Ishikawa (cell line): ENCODE measurements around the gene USP43.

Experiments used
- CEBPB ChIP-seq: IDR thresholded peaks from 2 replicates; pipeline ENCODE4 v1.6.1; 2012
- CREB1 ChIP-seq: IDR thresholded peaks from 2 replicates; pipeline ENCODE4 v1.6.1; 2012; ENCODE audit warnings: low read depth
- EGR1 ChIP-seq: IDR thresholded peaks from 2 replicates; pipeline ENCODE4 v1.6.1; 2012
- EP300 ChIP-seq: IDR thresholded peaks from 2 replicates; pipeline ENCODE4 v1.6.1; 2012; ENCODE audit warnings: borderline replicate concordance
- FOXM1 ChIP-seq: IDR thresholded peaks from 2 replicates; pipeline ENCODE4 v1.6.1; 2012; ENCODE audit warnings: low read depth, borderline replicate concordance
- MAX ChIP-seq: IDR thresholded peaks from 2 replicates; pipeline ENCODE4 v1.6.1; 2012
- NFIC ChIP-seq: IDR thresholded peaks from 2 replicates; pipeline ENCODE4 v1.6.1; 2012
- RAD21 ChIP-seq: IDR thresholded peaks from 2 replicates; pipeline ENCODE4 v1.6.1; 2012; ENCODE audit warnings: low read depth
- REST ChIP-seq: IDR thresholded peaks from 2 replicates; pipeline ENCODE4 v1.6.1; 2012; ENCODE audit warnings: low read depth, mild to moderate bottlenecking
- TAF1 ChIP-seq: IDR thresholded peaks from 2 replicates; pipeline ENCODE4 v1.6.1; 2012; ENCODE audit warnings: low read depth, mild to moderate bottlenecking
- TCF12 ChIP-seq: IDR thresholded peaks from 2 replicates; pipeline ENCODE4 v1.6.1; 2012; ENCODE audit warnings: low read depth
- TEAD4 ChIP-seq: IDR thresholded peaks from 2 replicates; pipeline ENCODE4 v1.6.1; 2012
- USF1 ChIP-seq: IDR thresholded peaks from 2 replicates; pipeline ENCODE4 v1.6.1; 2012
- YY1 ChIP-seq: IDR thresholded peaks from 2 replicates; pipeline ENCODE4 v1.6.1; 2012; ENCODE audit warnings: low read depth
- ZBTB7A ChIP-seq: IDR thresholded peaks from 2 replicates; pipeline ENCODE4 v1.6.1; 2012; ENCODE audit warnings: low read depth

Gene USP43

GRCh38 chr17:9684955-9685621 is 39.8 kb downstream of the USP43 start:
- TF ChIP-seq ZBTB7A (no peak), EP300 (no peak), TAF1 (no peak), EGR1 (no peak), NFIC (no peak), RAD21 (no peak), MAX (no peak), CEBPB (no peak), CREB1 (no peak), TEAD4 (no peak), FOXM1 (no peak), TCF12 (no peak), USF1 (no peak), YY1 (no peak), REST (no peak)

GRCh38 chr17:9693755-9694154 is 48.4 kb downstream of the USP43 start:
- TF ChIP-seq CREB1 (no peak), NFIC (no peak), YY1 (no peak), CEBPB (no peak), TCF12 (no peak), REST (no peak), USF1 (no peak), ZBTB7A (no peak), FOXM1 (no peak), MAX (no peak), EGR1 (no peak), TAF1 (no peak), EP300 (no peak), RAD21 (no peak), TEAD4 (no peak)

- TF ChIP-seq CEBPB (no peak), REST (no peak), TEAD4 (no peak)
These were observed 51.1 kb downstream of the USP43 start for GRCh38 chr17:9696279-9697044.

GRCh38 chr17:9700136-9700535 is 54.8 kb downstream of the USP43 start:
- no peak for TF ChIP-seq RAD21
- no peak for TF ChIP-seq CREB1
- TF ChIP-seq NFIC, result no peak
- no peak for TF ChIP-seq USF1
- no peak for TF ChIP-seq ZBTB7A
- TF ChIP-seq TAF1, result no peak
- no peak for TF ChIP-seq TEAD4
- no peak for TF ChIP-seq CEBPB
- TF ChIP-seq MAX, result no peak
